HepG2 (cell line): ENCODE measurements around the gene RUSF1. TPM values are rescaled to one million over a fixed set of nuclear protein-coding genes. Genes with fewer than 3 reads are reported as not detected.

ENCODE experiments used
- AKAP8 ChIP-seq: sonication (generic); formaldehyde crosslinking; IDR thresholded peaks from 2 replicates; pipeline ENCODE4 v1.5.1; 2020; ENCODE audit warnings: mild to moderate bottlenecking, missing genetic modification reagents
- ATM ChIP-seq: fragments of 450-650 bp; IDR thresholded peaks from 2 replicates; pipeline ENCODE4 v1.7.1; 2017; ENCODE audit warnings: mild to moderate bottlenecking, borderline replicate concordance
- GTF3A ChIP-seq: sonication (generic); formaldehyde crosslinking; conservative IDR thresholded peaks from 2 replicates; pipeline ENCODE4 v1.4.0; 2020; ENCODE audit warnings: mild to moderate bottlenecking, missing genetic modification reagents
- KLF11 ChIP-seq: IDR thresholded peaks from 2 replicates; pipeline ENCODE4 v1.6.1; 2016; ENCODE audit warnings: missing compliant biosample characterization
- MBD4 ChIP-seq: IDR thresholded peaks from 2 replicates; pipeline ENCODE4 v1.6.1; 2012; ENCODE audit warnings: low read length, inconsistent platforms, borderline replicate concordance
- MXD4 ChIP-seq: IDR thresholded peaks from 2 replicates; pipeline ENCODE4 v1.6.1; 2016; ENCODE audit warnings: mild to moderate bottlenecking, missing biosample characterization, missing genetic modification reagents
- SAP130 ChIP-seq: IDR thresholded peaks from 2 replicates; pipeline ENCODE4 v1.6.1; 2016; ENCODE audit warnings: low read depth
- SIX4 ChIP-seq: sonication (generic); formaldehyde crosslinking; IDR thresholded peaks from 2 replicates; pipeline ENCODE4 v1.4.0; 2020; ENCODE audit warnings: missing genetic modification reagents
- U2AF1 ChIP-seq: fragments of 200-400 bp; formaldehyde crosslinking; optimal IDR thresholded peaks from 2 replicates; pipeline ENCODE3; 2017; ENCODE audit warnings: mild to moderate bottlenecking, low read depth, low read length
- ZFP62 ChIP-seq: sonication (generic); formaldehyde crosslinking; IDR thresholded peaks from 2 replicates; pipeline ENCODE4 v1.4.0; 2020; ENCODE audit warnings: missing genetic modification reagents
- ZNF143 ChIP-seq: sonication (generic); formaldehyde crosslinking; IDR thresholded peaks from 2 replicates; pipeline ENCODE4 v1.4.0; 2020; ENCODE audit warnings: missing genetic modification reagents
- ZNF260 ChIP-seq: sonication (generic); formaldehyde crosslinking; IDR thresholded peaks from 2 replicates; pipeline ENCODE4 v1.4.0; 2020; ENCODE audit warnings: missing genetic modification reagents, low read depth, mild to moderate bottlenecking, borderline replicate concordance
- ZNF496 ChIP-seq: sonication (generic); formaldehyde crosslinking; IDR thresholded peaks from 2 replicates; pipeline ENCODE4 v1.8.1; 2023; ENCODE audit warnings: mild to moderate bottlenecking, moderate library complexity, missing genetic modification reagents; ENCODE audit not compliant: insufficient replicate concordance
- ZNF501 ChIP-seq: sonication (generic); formaldehyde crosslinking; IDR thresholded peaks from 2 replicates; pipeline ENCODE4 v1.5.1; 2020; ENCODE audit warnings: mild to moderate bottlenecking, moderate library complexity, missing genetic modification reagents
- ZNF644 ChIP-seq: IDR thresholded peaks from 2 replicates; pipeline ENCODE4 v1.6.1; 2016; ENCODE audit warnings: low read depth
- ZNF713 ChIP-seq: sonication (generic); formaldehyde crosslinking; IDR thresholded peaks from 2 replicates; pipeline ENCODE4 v1.4.0; 2020; ENCODE audit warnings: mild to moderate bottlenecking, missing genetic modification reagents
- ZNF720 ChIP-seq: sonication (generic); formaldehyde crosslinking; IDR thresholded peaks from 2 replicates; pipeline ENCODE4 v1.4.0; 2020; ENCODE audit warnings: missing genetic modification reagents
- polyA plus RNA-seq, 8 experiments: library from polyadenylated mRNA; depleted of rRNA in 3 of 8; stranded (reverse) in 7 of 8; unstranded in 1 of 8; fragments of >200 nt; fragmentation: Illumina TruSeq in 4 of 8; extraction: Trizol in 4 of 8; gene quantifications; 2 replicates each; pipeline versions ENCODE4 v1.2.1 to v1.2.3, GENCODE V29; 2011 to 2016; ENCODE audit warnings: low read depth in 4 of 8, missing spikeins in 1 of 8, mixed read lengths in 1 of 8; ENCODE audit not compliant: insufficient read depth in 1 of 8
- total RNA-seq, 5 experiments: library from RNA; depleted of rRNA; stranded (reverse); fragments of >200 nt; fragmentation: Illumina TruSeq; extraction: Trizol; gene quantifications; 2 replicates each; pipeline ENCODE4 v1.2.3, GENCODE V29; 2016; ENCODE audit warnings: low read depth in 1 of 5
- TF ChIP-seq, protein P1 (sequence below): sonication (generic); formaldehyde crosslinking; IDR thresholded peaks from 2 replicates; pipeline ENCODE4 v1.9.0; 2021; ENCODE audit warnings: missing genetic modification reagents, borderline replicate concordance
- TF ChIP-seq, protein P2 (sequence below): sonication (generic); formaldehyde crosslinking; IDR thresholded peaks from 2 replicates; pipeline ENCODE4 v1.4.0; 2020; ENCODE audit warnings: missing genetic modification reagents, borderline replicate concordance
- TF ChIP-seq, protein P3 (sequence below): sonication (generic); formaldehyde crosslinking; IDR thresholded peaks from 2 replicates; pipeline ENCODE4 v1.4.0; 2020; ENCODE audit warnings: mild to moderate bottlenecking, missing genetic modification reagents
- TF ChIP-seq, protein P4 (sequence below): sonication (generic); formaldehyde crosslinking; IDR thresholded peaks from 2 replicates; pipeline ENCODE4 v1.4.0; 2020; ENCODE audit warnings: missing genetic modification reagents

RUSF1 gene
- total and polyA plus RNA-seq, 2 of the 13 experiments (the other 11 are each of a cell fraction or from before 2014, with no cell fraction given): 40.8 to 50.2 TPM

DNA sequence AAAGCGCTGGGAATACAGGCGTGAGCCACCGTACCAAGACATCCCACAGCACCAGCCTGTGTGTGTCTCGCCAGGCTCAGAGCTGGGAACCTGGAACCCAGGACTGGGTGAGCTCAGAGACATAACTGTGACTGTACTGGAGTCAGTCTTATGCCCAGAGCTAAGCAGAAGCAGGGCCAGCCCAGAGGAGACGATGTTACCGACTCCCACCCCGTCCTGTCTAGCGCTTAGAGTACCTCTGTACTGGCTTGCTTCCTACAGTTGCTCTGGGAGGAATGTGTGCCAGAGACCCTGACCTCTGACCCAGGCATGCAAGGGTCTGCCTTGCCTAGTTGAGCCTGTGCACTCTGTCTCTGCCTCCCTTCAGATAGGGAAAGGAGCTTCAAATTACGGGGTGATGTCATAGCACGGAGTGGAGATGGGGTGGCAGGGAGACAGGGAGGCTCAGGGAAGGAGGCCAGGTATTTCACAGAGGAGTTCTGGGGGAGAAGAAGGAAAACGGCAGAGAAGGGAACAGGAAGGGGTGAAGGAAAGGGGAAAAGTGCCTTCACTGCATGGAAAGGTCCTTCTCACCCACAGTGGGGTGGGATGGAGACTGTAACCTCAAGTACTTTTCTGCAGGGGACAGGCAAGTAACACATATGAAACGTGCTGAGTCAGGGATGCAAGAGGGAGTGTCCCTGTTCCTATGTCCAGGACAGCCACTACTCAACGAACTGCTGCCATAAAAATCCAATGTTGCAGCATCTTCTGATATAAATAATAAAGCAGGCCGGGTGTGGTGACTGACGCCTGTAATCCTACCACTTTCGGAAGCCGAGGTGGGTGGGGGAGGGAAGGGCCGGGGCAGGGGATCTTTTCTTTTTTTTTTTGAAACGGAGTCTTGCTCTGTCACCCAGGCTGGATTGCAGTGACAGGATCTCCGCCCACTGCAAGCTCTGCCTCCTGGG lies 54.7 kb downstream of the RUSF1 start (continued):
- TF ChIP-seq, protein P1, sequence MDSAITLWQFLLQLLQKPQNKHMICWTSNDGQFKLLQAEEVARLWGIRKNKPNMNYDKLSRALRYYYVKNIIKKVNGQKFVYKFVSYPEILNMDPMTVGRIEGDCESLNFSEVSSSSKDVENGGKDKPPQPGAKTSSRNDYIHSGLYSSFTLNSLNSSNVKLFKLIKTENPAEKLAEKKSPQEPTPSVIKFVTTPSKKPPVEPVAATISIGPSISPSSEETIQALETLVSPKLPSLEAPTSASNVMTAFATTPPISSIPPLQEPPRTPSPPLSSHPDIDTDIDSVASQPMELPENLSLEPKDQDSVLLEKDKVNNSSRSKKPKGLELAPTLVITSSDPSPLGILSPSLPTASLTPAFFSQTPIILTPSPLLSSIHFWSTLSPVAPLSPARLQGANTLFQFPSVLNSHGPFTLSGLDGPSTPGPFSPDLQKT: no peak
- TF ChIP-seq ATM: no peak
- TF ChIP-seq, protein P2, sequence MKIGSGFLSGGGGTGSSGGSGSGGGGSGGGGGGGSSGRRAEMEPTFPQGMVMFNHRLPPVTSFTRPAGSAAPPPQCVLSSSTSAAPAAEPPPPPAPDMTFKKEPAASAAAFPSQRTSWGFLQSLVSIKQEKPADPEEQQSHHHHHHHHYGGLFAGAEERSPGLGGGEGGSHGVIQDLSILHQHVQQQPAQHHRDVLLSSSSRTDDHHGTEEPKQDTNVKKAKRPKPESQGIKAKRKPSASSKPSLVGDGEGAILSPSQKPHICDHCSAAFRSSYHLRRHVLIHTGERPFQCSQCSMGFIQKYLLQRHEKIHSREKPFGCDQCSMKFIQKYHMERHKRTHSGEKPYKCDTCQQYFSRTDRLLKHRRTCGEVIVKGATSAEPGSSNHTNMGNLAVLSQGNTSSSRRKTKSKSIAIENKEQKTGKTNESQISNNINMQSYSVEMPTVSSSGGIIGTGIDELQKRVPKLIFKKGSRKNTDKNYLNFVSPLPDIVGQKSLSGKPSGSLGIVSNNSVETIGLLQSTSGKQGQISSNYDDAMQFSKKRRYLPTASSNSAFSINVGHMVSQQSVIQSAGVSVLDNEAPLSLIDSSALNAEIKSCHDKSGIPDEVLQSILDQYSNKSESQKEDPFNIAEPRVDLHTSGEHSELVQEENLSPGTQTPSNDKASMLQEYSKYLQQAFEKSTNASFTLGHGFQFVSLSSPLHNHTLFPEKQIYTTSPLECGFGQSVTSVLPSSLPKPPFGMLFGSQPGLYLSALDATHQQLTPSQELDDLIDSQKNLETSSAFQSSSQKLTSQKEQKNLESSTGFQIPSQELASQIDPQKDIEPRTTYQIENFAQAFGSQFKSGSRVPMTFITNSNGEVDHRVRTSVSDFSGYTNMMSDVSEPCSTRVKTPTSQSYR (CRISPR knock-in tag): no peak
- TF ChIP-seq, protein P3, sequence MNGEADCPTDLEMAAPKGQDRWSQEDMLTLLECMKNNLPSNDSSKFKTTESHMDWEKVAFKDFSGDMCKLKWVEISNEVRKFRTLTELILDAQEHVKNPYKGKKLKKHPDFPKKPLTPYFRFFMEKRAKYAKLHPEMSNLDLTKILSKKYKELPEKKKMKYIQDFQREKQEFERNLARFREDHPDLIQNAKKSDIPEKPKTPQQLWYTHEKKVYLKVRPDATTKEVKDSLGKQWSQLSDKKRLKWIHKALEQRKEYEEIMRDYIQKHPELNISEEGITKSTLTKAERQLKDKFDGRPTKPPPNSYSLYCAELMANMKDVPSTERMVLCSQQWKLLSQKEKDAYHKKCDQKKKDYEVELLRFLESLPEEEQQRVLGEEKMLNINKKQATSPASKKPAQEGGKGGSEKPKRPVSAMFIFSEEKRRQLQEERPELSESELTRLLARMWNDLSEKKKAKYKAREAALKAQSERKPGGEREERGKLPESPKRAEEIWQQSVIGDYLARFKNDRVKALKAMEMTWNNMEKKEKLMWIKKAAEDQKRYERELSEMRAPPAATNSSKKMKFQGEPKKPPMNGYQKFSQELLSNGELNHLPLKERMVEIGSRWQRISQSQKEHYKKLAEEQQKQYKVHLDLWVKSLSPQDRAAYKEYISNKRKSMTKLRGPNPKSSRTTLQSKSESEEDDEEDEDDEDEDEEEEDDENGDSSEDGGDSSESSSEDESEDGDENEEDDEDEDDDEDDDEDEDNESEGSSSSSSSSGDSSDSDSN: peak; percentile 52; the same call in 1 of the 2 replicates
- TF ChIP-seq MBD4: no peak
- TF ChIP-seq ZNF713: no peak
- peak; percentile 27; the same call in 1 of the 2 replicates for TF ChIP-seq ZNF143 (CRISPR knock-in tag)
- TF ChIP-seq ZNF496 (CRISPR knock-in tag): no peak
- TF ChIP-seq, protein P4, sequence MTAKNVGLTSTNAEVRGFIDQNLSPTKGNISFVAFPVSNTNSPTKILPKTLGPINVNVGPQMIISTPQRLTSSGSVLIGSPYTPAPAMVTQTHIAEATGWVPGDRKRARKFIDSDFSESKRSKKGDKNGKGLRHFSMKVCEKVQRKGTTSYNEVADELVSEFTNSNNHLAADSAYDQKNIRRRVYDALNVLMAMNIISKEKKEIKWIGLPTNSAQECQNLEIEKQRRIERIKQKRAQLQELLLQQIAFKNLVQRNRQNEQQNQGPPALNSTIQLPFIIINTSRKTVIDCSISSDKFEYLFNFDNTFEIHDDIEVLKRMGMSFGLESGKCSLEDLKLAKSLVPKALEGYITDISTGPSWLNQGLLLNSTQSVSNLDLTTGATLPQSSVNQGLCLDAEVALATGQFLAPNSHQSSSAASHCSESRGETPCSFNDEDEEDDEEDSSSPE: no peak; the same call in 1 of the 2 replicates
- peak; percentile 61 for TF ChIP-seq SAP130 (CRISPR knock-in tag)
- TF ChIP-seq ZNF501 (CRISPR knock-in tag): 0 out of 2 replicates have a peak, but pooled peaks have one; percentile 44
- TF ChIP-seq U2AF1: no peak
- TF ChIP-seq KLF11 (CRISPR knock-in tag): no peak
- 0 out of 2 replicates have a peak, but pooled peaks have one; percentile 64 for TF ChIP-seq AKAP8 (CRISPR knock-in tag)
- TF ChIP-seq SIX4 (CRISPR knock-in tag): peak; percentile 93
- no peak for TF ChIP-seq GTF3A (CRISPR knock-in tag)
- no peak for TF ChIP-seq ZFP62
- no peak for TF ChIP-seq ZNF260 (CRISPR knock-in tag)
- no peak for TF ChIP-seq ZNF644 (CRISPR knock-in tag)
- no peak for TF ChIP-seq ZNF720 (CRISPR knock-in tag)
- peak; percentile 40; the same call in 1 of the 2 replicates for TF ChIP-seq MXD4 (CRISPR knock-in tag)
